Transverse colon (tissue), 4 donors: ENCODE data around the gene VN1R5. TPM values are rescaled to one million over a fixed set of nuclear protein-coding genes. Genes with fewer than 3 reads are reported as not detected.
"Not testable (repeated sequence)": the region's sequence is repeated elsewhere in the genome, so short reads cannot be mapped to it uniquely, and the experiment has no call there.

Experiments used
- DNase-seq: peaks from one replicate; pipeline ENCODE4 v3.0.0-alpha.2; 2019
- H3K27ac ChIP-seq, 4 donors: fragments of 200-600 bp; sonication (generic); 2 replicates each; pipeline ENCODE4 v1.5.1; 2016 to 2018; ENCODE audit warnings: inconsistent platforms in 4 of 4
- H3K27me3 ChIP-seq: fragments of 200-600 bp; sonication (generic); 2 replicates; pipeline ENCODE4 v1.5.1; 2017; ENCODE audit warnings: inconsistent platforms
- H3K36me3 ChIP-seq, 4 donors: fragments of 200-600 bp; sonication (generic); 2 replicates each; pipeline ENCODE4 v1.5.1; 2017 to 2019; ENCODE audit warnings: inconsistent platforms in 4 of 4
- H3K4me1 ChIP-seq, 4 donors: fragments of 200-600 bp; sonication (generic); 2 replicates each; pipeline ENCODE4 v1.5.1; 2017 to 2020; ENCODE audit warnings: inconsistent platforms in 4 of 4
- H3K4me3 ChIP-seq, 4 donors: fragments of 200-600 bp; sonication (generic); 1 replicate in 1 of 4; 2 replicates in 3 of 4; pipeline versions ENCODE4 v1.5.1 to v1.6.1; 2017 to 2019; ENCODE audit warnings: inconsistent platforms in 4 of 4
- H3K9me3 ChIP-seq, 2 donors: fragments of 200-600 bp; sonication (generic); 2 replicates each; pipeline ENCODE4 v1.5.1; 2017 to 2019; ENCODE audit warnings: inconsistent platforms in 2 of 2
- CTCF ChIP-seq, 5 experiments: fragments of 200-600 bp in 3 of 5; fragments of 450-650 bp in 2 of 5; sonication (generic) in 3 of 5; IDR thresholded peaks; 1 replicate in 2 of 5; 2 replicates in 3 of 5; pipeline ENCODE4 v1.5.1; 2016 to 2017; ENCODE audit warnings: antibody characterized with exemption in 5 of 5, inconsistent platforms in 3 of 5, mild to moderate bottlenecking in 2 of 5, moderate library complexity in 1 of 5
- EP300 ChIP-seq: sonication (generic); formaldehyde crosslinking; IDR thresholded peaks from one replicate; pipeline ENCODE4 v1.6.1; 2017; ENCODE audit warnings: antibody characterized with exemption, low read depth
- POLR2A ChIP-seq: fragments of 450-650 bp; IDR thresholded peaks from one replicate; pipeline ENCODE4 v1.6.1; 2016; ENCODE audit warnings: antibody characterized with exemption, mild to moderate bottlenecking, moderate library complexity
- POLR2AphosphoS5 ChIP-seq, 3 donors: sonication (generic); formaldehyde crosslinking; IDR thresholded peaks; one replicate each; pipeline ENCODE4 v1.6.1; 2016; ENCODE audit warnings: antibody characterized with exemption in 3 of 3
- whole genome bisulfite sequencing, 2 donors: methylation state at CpG; one replicate each; pipeline ENCODE4 v1.1.5; 2018; ENCODE audit warnings: low coverage in 1 of 2; 5-methylcytosine and 5-hydroxymethylcytosine counted together
- in situ Hi-C, 4 donors: fragments of 200-750 bp; cut with MboI; loops; one replicate each; pipeline versions ENCODE4 v1.15.0 to v1.15.1; 2017; ENCODE audit warnings: low sequenced_read_pairs in 3 of 4, low pct_ligation_motif_present in 1 of 4, low pct_unique_long_range_greater_than_20kb in 1 of 4
- intact Hi-C: fragments of 100-400 bp; cut with DNase I; formaldehyde crosslinking; loops from one replicate; pipeline ENCODE4 v1.15.1; 2023; ENCODE audit warnings: low total_unique reads
- total RNA-seq, 4 donors: library from RNA; depleted of rRNA; stranded (reverse); fragments of >200 nt; gene quantifications; one replicate each; pipeline ENCODE4 v1.1.0, GENCODE V29; 2016

The VN1R5 gene
- total RNA-seq, result not detected

GRCh38 chr1:247255772-247256171, at the start of gene VN1R5:
Gene VN1R5, plus strand, starts transcription at chr1:247256072.
- H3K27ac ChIP-seq, H3K27me3 ChIP-seq, H3K4me1 ChIP-seq, intact Hi-C loops, H3K36me3 ChIP-seq, H3K4me3 ChIP-seq, H3K9me3 ChIP-seq, in situ Hi-C loops, DNase-seq: not testable (repeated sequence)
- WGBS, 2 donors, result 83 to 87% methylated on average over 1 of the region's 1 CpG

GRCh38 chr1:247209396-247209795, 46.5 kb upstream of the VN1R5 start:
- in situ Hi-C loops (no loop called here), intact Hi-C loops (no loop called here)
- peaks cover 0 to 38% (median 19%) of the 10 kb centered on the region in 4 donors for H3K4me1 ChIP-seq
- TF ChIP-seq POLR2AphosphoS5 (IDR thresholded peaks at IDR 0.05) (no peak), POLR2A (no peak), CTCF (IDR thresholded peaks at IDR 0.05) (no peak), EP300 (no peak)
- 48 to 67% methylated on average over 1 to 2 of the region's 2 CpGs for WGBS, 2 donors
- H3K9me3 ChIP-seq, result no peaks in the 10 kb centered on the region
- DNase-seq, result no peak
- H3K4me3 ChIP-seq, result peak overlapping the region in 3 of 4 donors; percentile 69 to 98 (median 92)
- H3K36me3 ChIP-seq, result no peaks in the 10 kb centered on the region
- no peaks in the 10 kb centered on the region for H3K27me3 ChIP-seq
- peak overlapping the region in 1 of 4 donors; percentile 93 for H3K27ac ChIP-seq

DNA sequence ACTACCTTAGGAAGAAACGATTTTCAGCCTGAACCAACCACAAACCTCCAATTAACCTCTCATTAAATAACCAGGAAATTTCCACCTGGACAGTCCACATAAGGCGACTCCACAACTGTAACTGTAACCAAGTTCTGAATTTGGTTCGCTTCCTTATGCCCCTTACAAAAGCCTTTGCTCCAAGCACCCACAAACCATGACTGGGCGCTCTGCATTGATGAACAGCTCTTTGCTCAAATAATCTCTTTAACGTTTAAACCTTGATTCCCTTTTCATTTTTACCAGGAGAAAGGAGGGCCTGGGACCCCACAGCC, 45.9 kb upstream of the VN1R5 start:
- Histone ChIP-seq H3K36me3 (no peaks in the 10 kb centered on the region), H3K4me1 (peaks cover 0 to 32% (median 13%) of the 10 kb centered on the region in 4 donors), H3K9me3 (no peaks in the 10 kb centered on the region), H3K27me3 (no peaks in the 10 kb centered on the region), H3K27ac (peak overlapping the region; percentile 91 to 97 (median 92)), H3K4me3 (peak overlapping the region; percentile 69 to 98 (median 86))
- intact Hi-C loops (no loop called here), in situ Hi-C loops (no loop called here)
- TF ChIP-seq POLR2AphosphoS5 (IDR thresholded peaks at IDR 0.05) (no peak), EP300 (no peak), CTCF (IDR thresholded peaks at IDR 0.05) (no peak), POLR2A (no peak)
- DNase-seq, result no peak
- 1 to 6% methylated on average over 5 of the region's 5 CpGs for WGBS, 2 donors

DNA sequence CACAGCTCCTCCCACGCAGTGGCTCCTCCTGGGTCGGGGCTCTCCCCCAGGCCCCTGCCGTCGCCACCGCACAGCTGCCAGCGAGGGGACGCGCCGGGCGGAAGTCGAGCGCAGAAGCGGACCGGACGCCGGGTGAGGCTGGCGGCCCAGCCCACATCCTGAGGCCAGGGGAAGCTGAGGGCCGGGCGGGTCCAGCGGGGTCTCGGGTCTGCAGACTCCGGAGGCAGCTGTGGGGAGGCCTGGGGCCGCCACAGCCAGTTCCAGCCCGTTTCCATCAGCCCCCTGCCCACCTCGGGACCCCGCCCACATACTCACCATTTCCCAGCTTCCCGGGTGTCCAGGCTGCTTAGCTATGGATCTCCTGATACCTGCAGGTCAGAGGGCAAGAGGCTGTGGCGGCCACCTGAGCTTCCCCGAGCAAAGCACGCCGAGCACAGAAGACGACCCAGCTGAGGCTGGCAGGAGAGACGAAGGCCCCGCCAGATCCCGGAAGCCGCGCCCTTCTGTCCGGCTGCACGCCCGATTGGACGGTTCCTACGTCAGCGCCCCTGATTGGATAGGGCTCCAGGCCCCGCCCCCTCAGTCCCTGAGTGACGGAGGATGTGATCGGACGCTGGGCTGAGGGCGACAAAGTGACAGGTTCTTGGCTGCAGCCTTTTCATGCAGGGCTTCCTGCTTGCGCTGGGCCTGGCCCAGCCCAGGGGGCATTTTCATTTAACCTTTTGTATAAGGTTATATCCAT, 45.3 kb upstream of the VN1R5 start:
- 0 to 1% methylated on average over 1 to 26 of the region's 49 CpGs for WGBS, 2 donors
- peak overlapping the region; percentile 69 to 98 (median 86) for H3K4me3 ChIP-seq
- no peaks in the 10 kb centered on the region for H3K36me3 ChIP-seq
- DNase-seq, result peak; percentile 99
- peaks cover 0 to 28% (median 12%) of the 10 kb centered on the region in 4 donors for H3K4me1 ChIP-seq
- H3K9me3 ChIP-seq, result no peaks in the 10 kb centered on the region
- in situ Hi-C loops (no loop called here), intact Hi-C loops (no loop called here)
- no peaks in the 10 kb centered on the region for H3K27me3 ChIP-seq
- TF ChIP-seq POLR2AphosphoS5 (IDR thresholded peaks at IDR 0.05) (peak; percentile 88 to 94 (median 91)), POLR2A (peak; percentile 94), EP300 (no peak)
- peak overlapping the region; percentile 91 to 97 (median 92) for H3K27ac ChIP-seq

DNA sequence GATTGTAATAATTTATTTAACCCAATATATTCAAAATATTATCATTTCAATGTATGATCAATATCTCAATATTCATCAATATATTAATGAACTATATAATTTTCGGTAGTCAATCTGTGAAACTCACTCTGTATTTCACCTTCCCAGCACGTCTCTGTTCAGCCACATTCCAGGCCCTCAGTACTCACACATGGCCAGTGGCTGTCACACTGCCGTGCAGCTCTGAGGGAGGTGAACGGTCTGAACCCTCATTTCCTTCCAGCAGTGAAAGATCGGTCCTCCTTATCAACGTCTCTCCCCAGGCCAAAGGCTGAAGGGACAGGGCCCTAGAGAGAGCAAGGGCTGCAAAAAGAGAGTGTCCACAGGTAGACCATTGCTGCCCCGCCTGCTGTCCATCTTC, 44.5 kb upstream of the VN1R5 start:
- no peak overlapping the region for H3K4me3 ChIP-seq
- WGBS, 2 donors, result 57 to 75% methylated on average over 7 of the region's 7 CpGs
- H3K9me3 ChIP-seq, result no peaks in the 10 kb centered on the region
- no peak for DNase-seq
- peak overlapping the region; percentile 91 to 97 (median 92) for H3K27ac ChIP-seq
- TF ChIP-seq POLR2A, result no peak
- TF ChIP-seq CTCF (IDR thresholded peaks at IDR 0.05), result no peak
- TF ChIP-seq POLR2AphosphoS5 (IDR thresholded peaks at IDR 0.05), result no peak
- no peak for TF ChIP-seq EP300
- in situ Hi-C loops, result no loop called here
- intact Hi-C loops, result no loop called here
- H3K27me3 ChIP-seq, result no peaks in the 10 kb centered on the region
- peaks cover 0 to 24% (median 12%) of the 10 kb centered on the region in 4 donors for H3K4me1 ChIP-seq
- H3K36me3 ChIP-seq, result no peaks in the 10 kb centered on the region
